B cell (primary cell): Measurements from ENCODE around the gene MAIP1. TPM values are rescaled to one million over a fixed set of nuclear protein-coding genes. Genes with fewer than 3 reads are reported as not detected.
A peak's percentile ranks its signal among the peaks of the same experiment; 100 is the strongest.

Experiments
- ATAC-seq: fragments of 200-7000 bp; cut with Tn5 transposase; one replicate; pipeline ENCODE4 v1.10.0; 2021; ENCODE audit warnings: low read depth, mild to moderate bottlenecking, moderate number of reproducible peaks, moderate library complexity
- CTCF ChIA-PET: fragments of 350-600 bp; sonication (Branson Sonifier 250); formaldehyde crosslinking; loops from one replicate; lab custom pipeline; 2021; ENCODE audit warnings: antibody characterized with exemption, inconsistent platforms; lab: Charles Lee
- POLR2A ChIA-PET: fragments of 350-600 bp; sonication (Branson Sonifier 250); formaldehyde crosslinking; loops from one replicate; lab custom pipeline; 2021; ENCODE audit warnings: antibody characterized with exemption; lab: Charles Lee
- DNase-seq: peaks from one replicate; pipeline ENCODE4 v3.0.0; 2013
- H2AFZ ChIP-seq: 2 replicates; pipeline ENCODE4 v1.6.1; 2012; ENCODE audit warnings: mild to moderate bottlenecking, low read depth, low read length; ENCODE audit not compliant: insufficient read depth, poor library complexity, severe bottlenecking
- H3K27ac ChIP-seq, 2 donors: 1 replicate in 1 of 2; 2 replicates in 1 of 2; pipeline ENCODE4 v1.5.1; 2012 to 2013; ENCODE audit warnings: low read length in 2 of 2, mild to moderate bottlenecking in 2 of 2, moderate library complexity in 1 of 2
- H3K27me3 ChIP-seq, 4 experiments: fragments of 200-600 bp in 1 of 4; sonication (generic) in 1 of 4; replicated peaks in 1 of 4; 1 replicate in 2 of 4; 2 replicates in 2 of 4; pipeline versions ENCODE4 v1.6.1 to v1.7.0; 2013 to 2016; ENCODE audit warnings: low read length in 3 of 4, mild to moderate bottlenecking in 2 of 4, mixed read lengths in 1 of 4, moderate library complexity in 1 of 4; ENCODE audit not compliant: insufficient read depth in 4 of 4, control insufficient read depth in 3 of 4; ENCODE audit errors: control extremely low read depth in 1 of 4
- H3K36me3 ChIP-seq, 2 experiments: replicated peaks in 1 of 2; 1 replicate in 1 of 2; 2 replicates in 1 of 2; pipeline versions ENCODE4 v1.6.1 to v1.7.1; 2013; ENCODE audit warnings: low read length in 1 of 2; ENCODE audit not compliant: insufficient read depth in 2 of 2, control insufficient read depth in 1 of 2; ENCODE audit errors: control extremely low read depth in 1 of 2, extremely low read depth in 1 of 2
- H3K4me1 ChIP-seq, 2 donors: fragments of 200-600 bp in 1 of 2; sonication (generic) in 1 of 2; 1 replicate in 1 of 2; 2 replicates in 1 of 2; pipeline versions ENCODE4 v1.5.1 to v1.6.1; 2013 to 2017; ENCODE audit warnings: low read length in 2 of 2; ENCODE audit not compliant: control insufficient read depth in 2 of 2, insufficient read depth in 2 of 2
- H3K4me2 ChIP-seq: replicated peaks from 2 replicates; pipeline ENCODE3; 2012; ENCODE audit warnings: mild to moderate bottlenecking, low read depth, low read length; ENCODE audit not compliant: poor library complexity, severe bottlenecking
- H3K4me3 ChIP-seq, 5 experiments: fragments of 200-600 bp in 1 of 5; sonication (generic) in 1 of 5; 1 replicate in 3 of 5; 2 replicates in 2 of 5; pipeline versions ENCODE4 v1.5.1 to v1.7.0; 2011 to 2016; ENCODE audit warnings: low read length in 4 of 5, mild to moderate bottlenecking in 4 of 5, low read depth in 2 of 5, control low read depth in 1 of 5, moderate library complexity in 1 of 5; ENCODE audit not compliant: insufficient read depth in 1 of 5; ENCODE audit errors: control extremely low read depth in 1 of 5, extremely low read depth in 1 of 5
- H3K79me2 ChIP-seq: fragments of 200-600 bp; sonication (generic); one replicate; pipeline ENCODE4 v1.6.0; 2016; ENCODE audit warnings: low read length; ENCODE audit not compliant: control insufficient read depth, insufficient read depth
- H3K9ac ChIP-seq: fragments of 200-600 bp; sonication (generic); 2 replicates; pipeline ENCODE4 v1.6.1; 2017; ENCODE audit warnings: mild to moderate bottlenecking, low read length, moderate library complexity
- H3K9me3 ChIP-seq, 3 donors: one replicate each; pipeline versions ENCODE4 v1.6.1 to v1.7.1; 2013; ENCODE audit warnings: low read length in 2 of 3; ENCODE audit not compliant: control insufficient read depth in 2 of 3, insufficient read depth in 1 of 3; ENCODE audit errors: control extremely low read depth in 1 of 3
- H4K20me1 ChIP-seq: 2 replicates; pipeline ENCODE4 v1.6.0; 2012; ENCODE audit warnings: mild to moderate bottlenecking, low read length; ENCODE audit not compliant: insufficient read depth, control insufficient read depth, poor library complexity, severe bottlenecking
- H3K27ac Mint-ChIP-seq: one replicate; pipeline ENCODE4 v1.8.0; 2021; ENCODE audit warnings: mixed read lengths
- H3K27me3 Mint-ChIP-seq: one replicate; pipeline ENCODE4 v1.8.0; 2021; ENCODE audit warnings: mixed read lengths
- H3K4me1 Mint-ChIP-seq: one replicate; pipeline ENCODE4 v1.8.0; 2021; ENCODE audit warnings: mixed read lengths
- H3K4me3 Mint-ChIP-seq: one replicate; pipeline ENCODE4 v1.8.0; 2021; ENCODE audit warnings: mixed read lengths
- H3K9me3 Mint-ChIP-seq: one replicate; pipeline ENCODE4 v1.8.0; 2022; ENCODE audit warnings: mixed read lengths; ENCODE audit not compliant: insufficient read depth
- EZH2 ChIP-seq: IDR thresholded peaks from 2 replicates; pipeline ENCODE4 v1.6.1; 2012; ENCODE audit warnings: borderline replicate concordance, low read depth, mild to moderate bottlenecking, moderate library complexity, low read length; ENCODE audit not compliant: insufficient read depth, poor library complexity, severe bottlenecking
- WGBS: methylation state at CpG from one replicate; pipeline ENCODE4 v1.1.5; 2013; ENCODE audit warnings: missing lambda C conversion rate; ENCODE audit not compliant: insufficient coverage; 5-methylcytosine and 5-hydroxymethylcytosine counted together
- intact Hi-C: fragments of 100-400 bp; cut with micrococcal nuclease; formaldehyde crosslinking; loops from one replicate; pipeline ENCODE4 v1.10.0; 2022
- polyA plus RNA-seq: library from polyadenylated mRNA; depleted of rRNA; stranded (reverse); fragments of >200 nt; gene quantifications from 2 replicates; pipeline ENCODE4 v1.2.3, GENCODE V29; 2012
- total RNA-seq, 2 donors: library from RNA; stranded (reverse); fragments of 120-200 nt in 1 of 2; gene quantifications; 1 replicate in 1 of 2; 2 replicates in 1 of 2; pipeline versions ENCODE4 v1.2.3 to v1.2.4, GENCODE V29; 2013 to 2022
- TF ChIP-seq, protein P1 (sequence below): fragments of 200-600 bp; IDR thresholded peaks from one replicate; pipeline ENCODE4 v1.8.0; 2022; ENCODE audit warnings: antibody characterized with exemption, mild to moderate bottlenecking

Gene MAIP1
- total and polyA plus RNA-seq, 2 donors (not counting 1 experiment from before 2014, with no cell fraction given) = 14.4 to 15.8 TPM

DNA sequence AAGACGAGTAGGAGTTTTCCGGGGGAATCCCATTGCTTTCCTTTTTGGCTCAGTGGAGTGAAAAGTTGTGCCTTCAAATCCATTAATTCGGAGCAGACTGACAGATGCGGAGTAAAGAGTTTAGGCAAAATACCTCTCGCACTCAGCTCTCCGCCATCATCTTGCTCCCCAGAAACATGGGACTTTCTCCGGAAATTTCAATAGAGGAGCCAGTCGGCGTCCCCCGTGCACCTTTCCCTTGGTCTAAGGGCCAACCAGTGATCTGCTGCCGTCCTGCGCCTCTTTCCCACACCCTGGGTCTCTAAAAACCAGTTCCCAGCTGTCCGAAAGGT lies 409 bp upstream of the MAIP1 start:
- POLR2A ChIA-PET = no interaction called here
- peak overlapping the region; percentile 59 to 85 for H3K27ac ChIP-seq
- peaks cover 4% of the 10 kb centered on the region for H4K20me1 ChIP-seq
- H3K27me3 ChIP-seq = no peaks in the 10 kb centered on the region
- H3K4me2 ChIP-seq = peak overlapping the region; percentile 80
- no peak for TF ChIP-seq EZH2
- TF ChIP-seq, protein P1, sequence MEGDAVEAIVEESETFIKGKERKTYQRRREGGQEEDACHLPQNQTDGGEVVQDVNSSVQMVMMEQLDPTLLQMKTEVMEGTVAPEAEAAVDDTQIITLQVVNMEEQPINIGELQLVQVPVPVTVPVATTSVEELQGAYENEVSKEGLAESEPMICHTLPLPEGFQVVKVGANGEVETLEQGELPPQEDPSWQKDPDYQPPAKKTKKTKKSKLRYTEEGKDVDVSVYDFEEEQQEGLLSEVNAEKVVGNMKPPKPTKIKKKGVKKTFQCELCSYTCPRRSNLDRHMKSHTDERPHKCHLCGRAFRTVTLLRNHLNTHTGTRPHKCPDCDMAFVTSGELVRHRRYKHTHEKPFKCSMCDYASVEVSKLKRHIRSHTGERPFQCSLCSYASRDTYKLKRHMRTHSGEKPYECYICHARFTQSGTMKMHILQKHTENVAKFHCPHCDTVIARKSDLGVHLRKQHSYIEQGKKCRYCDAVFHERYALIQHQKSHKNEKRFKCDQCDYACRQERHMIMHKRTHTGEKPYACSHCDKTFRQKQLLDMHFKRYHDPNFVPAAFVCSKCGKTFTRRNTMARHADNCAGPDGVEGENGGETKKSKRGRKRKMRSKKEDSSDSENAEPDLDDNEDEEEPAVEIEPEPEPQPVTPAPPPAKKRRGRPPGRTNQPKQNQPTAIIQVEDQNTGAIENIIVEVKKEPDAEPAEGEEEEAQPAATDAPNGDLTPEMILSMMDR = no peak
- under 1% methylated on average over 10 of the region's 13 CpGs for WGBS
- H3K27ac Mint-ChIP-seq = peak overlapping the region; percentile 93
- peaks cover 54% of the 10 kb centered on the region for H3K4me1 Mint-ChIP-seq
- H3K79me2 ChIP-seq = peaks cover 56% of the 10 kb centered on the region
- H2AFZ ChIP-seq = peak overlapping the region; percentile 99
- no peaks in the 10 kb centered on the region for H3K9me3 Mint-ChIP-seq
- DNase-seq = no peak
- intact Hi-C loops = loop anchor here (1.0 to 5.0 kb wide), 4 partner anchors 44 to 1497 kb away; partner anchors contain the start of genes C2orf69, NIF3L1, PPIL3 and SGO2
- CTCF ChIA-PET = no interaction called here
- H3K9me3 ChIP-seq = no peaks in the 10 kb centered on the region
- no peak for ATAC-seq
- H3K36me3 ChIP-seq = peaks cover 3 to 14% of the 10 kb centered on the region in 2 experiments
- peak overlapping the region; percentile 88 for H3K9ac ChIP-seq
- H3K4me3 Mint-ChIP-seq = peak overlapping the region; percentile 98
- peaks cover 24 to 27% of the 10 kb centered on the region in 2 donors for H3K4me1 ChIP-seq
- no peaks in the 10 kb centered on the region for H3K27me3 Mint-ChIP-seq
- H3K4me3 ChIP-seq = peak overlapping the region; percentile 70 to 97 (median 75)

DNA sequence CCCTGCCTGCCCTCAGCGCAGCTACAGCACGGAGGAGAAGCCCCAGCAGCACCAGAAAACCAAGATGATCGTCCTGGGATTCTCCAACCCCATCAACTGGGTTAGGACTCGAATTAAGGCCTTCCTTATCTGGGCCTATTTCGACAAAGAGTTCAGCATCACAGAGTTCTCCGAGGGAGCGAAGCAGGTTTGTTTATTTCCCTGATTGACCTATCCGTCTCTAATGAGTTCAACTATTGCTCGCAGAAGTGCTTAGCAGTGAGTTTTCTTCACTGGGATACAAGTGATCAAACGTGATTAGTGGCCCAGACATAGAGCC lies 639 bp downstream of the MAIP1 start:
- Mint-ChIP-seq H3K27me3 (no peaks in the 10 kb centered on the region), H3K4me1 (peaks cover 51% of the 10 kb centered on the region), H3K27ac (peak overlapping the region; percentile 93), H3K4me3 (peak overlapping the region; percentile 98), H3K9me3 (no peaks in the 10 kb centered on the region)
- Histone ChIP-seq H3K79me2 (peaks cover 51% of the 10 kb centered on the region), H3K36me3 (peaks cover 2 to 21% of the 10 kb centered on the region in 2 experiments), H3K9me3 (no peaks in the 10 kb centered on the region), H3K27me3 (no peaks in the 10 kb centered on the region), H4K20me1 (peaks cover 4% of the 10 kb centered on the region), H3K4me3 (peak overlapping the region; percentile 70 to 97 (median 75)), H3K4me2 (peak overlapping the region; percentile 80), H3K4me1 (peaks cover 24 to 27% of the 10 kb centered on the region in 2 donors), H3K27ac (peak overlapping the region; percentile 59 to 85), H2AFZ (peak overlapping the region; percentile 99), H3K9ac (peak overlapping the region; percentile 88)
- 0% methylated on average over 10 of the region's 10 CpGs for WGBS
- ChIA-PET POLR2A (no interaction called here), CTCF (no interaction called here)
- DNase-seq (no peak), ATAC-seq (no peak)
- no peak for TF ChIP-seq EZH2
- TF ChIP-seq, protein P1 = no peak
- intact Hi-C loops = loop anchor here (5.0 kb wide), 2 partner anchors 931 to 1496 kb away; partner anchors contain the start of genes NIF3L1, PPIL3, STRADB and TRAK2
